Activated CD4-positive, alpha-beta T cell treated with anti-CD3 and anti-CD28 coated beads, Interleukin-2, amount 10 ng/mL, durations not matched to agents 24 days and 14 days (primary cell): ENCODE results near the gene RHOU. TPM values are rescaled to one million over a fixed set of nuclear protein-coding genes. Genes with fewer than 3 reads are reported as not detected.
"Not testable (repeated sequence)": the region's sequence is repeated elsewhere in the genome, so short reads cannot be mapped to it uniquely, and the experiment has no call there.

Experiments used
- DNase-seq: peaks from one replicate; pipeline ENCODE4 v3.0.0; 2022
- H3K27ac Mint-ChIP-seq: one replicate; pipeline ENCODE4 v1.8.0; 2022; ENCODE audit warnings: mild to moderate bottlenecking, mixed read lengths
- H3K27me3 Mint-ChIP-seq: one replicate; pipeline ENCODE4 v1.8.0; 2022; ENCODE audit warnings: mixed read lengths
- H3K36me3 Mint-ChIP-seq: one replicate; pipeline ENCODE4 v1.8.0; 2022; ENCODE audit warnings: low read depth, mild to moderate bottlenecking, mixed read lengths
- H3K4me1 Mint-ChIP-seq: one replicate; pipeline ENCODE4 v1.8.0; 2021; ENCODE audit warnings: mixed read lengths
- H3K4me3 Mint-ChIP-seq: one replicate; pipeline ENCODE4 v1.8.0; 2022; ENCODE audit warnings: mild to moderate bottlenecking, moderate library complexity, mixed read lengths
- H3K9me3 Mint-ChIP-seq: one replicate; pipeline ENCODE4 v1.8.0; 2021; ENCODE audit warnings: mixed read lengths
- intact Hi-C: fragments of 100-400 bp; cut with micrococcal nuclease; formaldehyde crosslinking; loops from one replicate; pipeline ENCODE4 v1.15.1; 2023
- total RNA-seq: library from RNA; stranded (reverse); gene quantifications from 2 replicates; pipeline ENCODE4 v1.2.3, GENCODE V29; 2022

RHOU gene
- total RNA-seq, 1 donor from 2014 or later = 0.51 TPM

DNA sequence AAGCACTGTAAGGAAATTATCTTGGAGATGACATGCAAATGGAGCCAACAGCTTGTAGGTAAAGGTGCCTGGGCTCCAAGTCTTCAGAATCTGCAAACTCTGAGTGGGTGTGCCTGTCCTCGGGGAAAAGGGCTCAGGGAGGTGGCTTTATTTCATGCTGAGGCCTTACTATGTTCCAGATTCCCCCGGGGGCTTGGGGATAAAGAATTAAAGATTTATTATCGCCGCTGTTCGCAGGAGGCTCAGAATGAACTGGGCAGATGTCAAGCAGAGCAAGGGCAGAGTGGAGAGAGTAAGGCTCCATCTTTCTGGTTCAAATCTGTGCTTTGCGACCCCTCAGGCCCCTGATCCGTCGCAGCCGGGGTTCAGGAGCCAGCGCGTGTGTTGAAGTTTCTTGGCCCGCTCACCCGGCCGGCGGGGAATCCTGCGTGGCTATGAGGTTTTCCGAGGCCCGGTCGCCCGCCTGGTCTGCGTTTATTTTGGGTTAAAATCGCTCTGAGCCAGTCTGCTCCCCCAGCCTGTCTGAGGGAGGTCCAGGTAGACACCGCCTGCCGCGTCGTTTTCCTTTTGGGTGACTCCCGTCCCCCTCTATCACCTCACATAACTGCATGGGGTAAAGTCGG lies 19.5 kb downstream of the RHOU start:
- Mint-ChIP-seq H3K36me3 (peaks cover 1% of the 10 kb centered on the region), H3K9me3 (peaks cover 13% of the 10 kb centered on the region), H3K27ac (no peak overlapping the region), H3K27me3 (peaks cover 62% of the 10 kb centered on the region), H3K4me1 (peaks cover 18% of the 10 kb centered on the region), H3K4me3 (no peak overlapping the region)
- DNase-seq = no peak
- intact Hi-C loops = no loop called here

DNA sequence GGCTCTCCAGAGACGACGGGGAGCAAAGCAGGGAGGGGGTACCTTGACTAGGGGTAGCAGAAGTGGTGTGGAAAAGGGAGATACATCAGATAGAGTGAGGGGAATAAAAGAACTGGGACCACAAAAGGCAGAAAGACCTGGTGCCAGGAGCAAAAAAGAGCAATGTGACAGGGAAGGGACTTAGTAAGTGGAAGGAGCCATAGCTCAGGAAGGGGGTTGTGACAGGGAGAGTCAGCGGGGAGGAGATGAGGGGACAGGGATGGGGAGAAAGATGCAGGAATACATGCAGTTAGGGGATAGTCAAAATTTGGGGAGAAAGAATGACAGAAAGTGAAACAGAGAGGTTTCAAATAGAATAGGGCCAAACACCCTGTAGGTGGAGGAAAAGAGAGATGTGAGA lies 20.5 kb downstream of the RHOU start:
- Mint-ChIP-seq H3K27me3 (peaks cover 60% of the 10 kb centered on the region), H3K9me3 (peaks cover 17% of the 10 kb centered on the region), H3K36me3 (peaks cover 1% of the 10 kb centered on the region), H3K4me3 (no peak overlapping the region), H3K27ac (no peak overlapping the region), H3K4me1 (peaks cover 18% of the 10 kb centered on the region)
- intact Hi-C loops = no loop called here
- DNase-seq = no peak

- intact Hi-C loops = no loop called here
- peaks cover 60% of the 10 kb centered on the region for H3K27me3 Mint-ChIP-seq
- no peak overlapping the region for H3K27ac Mint-ChIP-seq
- peaks cover 17% of the 10 kb centered on the region for H3K9me3 Mint-ChIP-seq
- peaks cover 18% of the 10 kb centered on the region for H3K4me1 Mint-ChIP-seq
- peaks cover 1% of the 10 kb centered on the region for H3K36me3 Mint-ChIP-seq
- no peak for DNase-seq
- no peak overlapping the region for H3K4me3 Mint-ChIP-seq
Measured at GRCh38 chr1:228756457-228756856, 21.2 kb downstream of the RHOU start.

DNA sequence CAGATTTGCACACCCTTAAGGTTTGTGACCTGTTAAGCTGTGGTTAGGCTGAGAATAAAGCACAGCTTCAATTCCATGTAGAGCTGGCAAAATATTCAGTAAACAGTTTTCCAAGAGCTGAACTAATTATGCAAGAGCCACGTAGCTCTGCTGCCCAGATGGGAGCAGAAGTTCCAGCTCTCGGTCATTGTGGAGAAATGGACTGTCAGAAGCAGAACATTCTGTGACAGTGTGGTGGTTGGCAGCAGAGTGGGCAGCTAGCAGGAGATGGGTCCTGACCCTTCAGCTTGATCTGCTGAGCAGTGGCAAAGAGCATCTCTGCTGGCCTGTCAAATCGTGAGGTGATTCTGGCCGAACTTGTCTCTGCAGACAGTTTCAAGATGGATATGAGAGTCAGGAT lies 23.2 kb downstream of the RHOU start:
- peaks cover 14% of the 10 kb centered on the region for H3K4me1 Mint-ChIP-seq

GRCh38 chr1:228760979-228761378 lies 25.7 kb downstream of the RHOU start:
- H3K27ac Mint-ChIP-seq = no peak overlapping the region
- intact Hi-C loops = no loop called here

More for the DNA sequence above, 23.2 kb downstream of the RHOU start:
- Mint-ChIP-seq H3K36me3 (peaks cover 1% of the 10 kb centered on the region), H3K4me3 (no peak overlapping the region), H3K27me3 (peaks cover 53% of the 10 kb centered on the region), H3K27ac (no peak overlapping the region), H3K9me3 (peaks cover 17% of the 10 kb centered on the region)
- DNase-seq = no peak
- intact Hi-C loops = no loop called here

DNA sequence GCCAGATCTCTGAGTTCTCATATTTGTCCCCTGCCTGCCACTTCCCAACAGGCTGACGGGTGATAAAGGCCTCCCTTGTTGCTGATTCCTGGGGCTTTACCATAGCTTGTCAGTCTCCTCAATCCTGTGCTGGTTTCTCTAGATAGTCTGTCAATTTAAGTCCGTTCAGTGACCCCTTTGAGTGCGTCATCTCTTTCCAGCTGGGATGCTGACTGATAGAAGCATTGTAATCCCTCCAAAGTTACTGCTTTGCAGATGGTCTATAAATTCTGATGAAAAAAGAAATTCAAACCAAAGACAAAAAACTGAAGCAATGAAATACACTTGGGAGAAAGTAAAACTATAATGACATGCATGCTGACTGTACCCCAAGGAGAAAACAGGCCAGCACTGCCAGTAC lies 28.3 kb downstream of the RHOU start:
- Mint-ChIP-seq H3K9me3 (peaks cover 4% of the 10 kb centered on the region), H3K36me3 (no peaks in the 10 kb centered on the region), H3K27me3 (peaks cover 38% of the 10 kb centered on the region), H3K27ac (no peak overlapping the region), H3K4me3 (no peak overlapping the region), H3K4me1 (peaks cover 20% of the 10 kb centered on the region)
- DNase-seq = no peak
- intact Hi-C loops = no loop called here

More at GRCh38 chr1:228760979-228761378, 25.7 kb downstream of the RHOU start:
- no peak for DNase-seq
- peaks cover 1% of the 10 kb centered on the region for H3K36me3 Mint-ChIP-seq
- peaks cover 17% of the 10 kb centered on the region for H3K9me3 Mint-ChIP-seq
- H3K27me3 Mint-ChIP-seq = peaks cover 40% of the 10 kb centered on the region
- H3K4me1 Mint-ChIP-seq = peaks cover 15% of the 10 kb centered on the region
- no peak overlapping the region for H3K4me3 Mint-ChIP-seq

DNA sequence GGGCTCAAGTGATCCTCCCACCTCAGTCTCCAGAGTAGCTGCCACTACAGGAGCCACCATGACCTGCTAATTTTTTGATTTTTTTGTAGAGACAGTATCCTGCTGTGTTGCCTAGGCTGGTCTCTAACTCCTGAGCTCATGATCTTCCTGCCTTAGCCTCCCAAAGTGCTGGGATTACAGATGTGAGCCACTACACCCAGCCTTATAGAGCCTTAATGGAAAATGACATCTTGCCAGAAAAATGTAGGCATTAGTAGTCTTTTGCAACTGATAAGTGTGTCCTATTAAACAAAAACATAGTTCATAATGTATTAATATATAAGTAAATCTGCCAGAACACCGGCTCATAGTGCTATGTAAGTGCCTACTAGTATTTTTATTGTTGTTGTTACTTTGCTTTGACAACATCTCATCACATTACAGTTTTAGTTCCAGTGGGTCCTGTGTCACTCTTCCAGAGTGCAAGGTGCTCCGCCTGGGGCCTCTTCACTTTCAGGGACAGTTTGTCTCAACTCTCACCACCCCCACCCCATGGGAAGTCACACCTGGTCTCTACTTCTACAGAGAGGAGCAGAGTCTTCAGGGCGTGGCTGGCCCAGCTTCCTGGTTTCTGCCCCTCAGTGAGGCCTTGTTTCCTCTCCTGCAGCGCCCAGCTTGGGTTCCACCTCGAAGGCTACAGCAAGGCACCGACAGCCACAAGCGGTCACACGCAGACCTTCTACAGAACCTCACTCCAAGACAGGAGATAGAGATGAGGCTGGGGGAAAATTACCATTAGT lies 30.1 kb downstream of the RHOU start:
- Mint-ChIP-seq H3K4me1 (peaks cover 19% of the 10 kb centered on the region), H3K4me3 (no peak overlapping the region), H3K9me3 (no peaks in the 10 kb centered on the region), H3K27ac (no peak overlapping the region), H3K36me3 (no peaks in the 10 kb centered on the region), H3K27me3 (peaks cover 34% of the 10 kb centered on the region)
- intact Hi-C loops = no loop called here
- DNase-seq = peak; percentile 68

GRCh38 chr1:228766788-228767187 lies 31.5 kb downstream of the RHOU start:
- Mint-ChIP-seq H3K27me3 (peaks cover 32% of the 10 kb centered on the region), H3K4me3 (no peak overlapping the region), H3K27ac (no peak overlapping the region), H3K9me3 (no peaks in the 10 kb centered on the region), H3K4me1 (peaks cover 19% of the 10 kb centered on the region), H3K36me3 (no peaks in the 10 kb centered on the region)
- intact Hi-C loops = no loop called here
- DNase-seq = no peak

GRCh38 chr1:228767636-228768354 lies 32.5 kb downstream of the RHOU start:
- no peak for DNase-seq
- H3K36me3 Mint-ChIP-seq = no peaks in the 10 kb centered on the region
- no peaks in the 10 kb centered on the region for H3K9me3 Mint-ChIP-seq
- H3K4me3 Mint-ChIP-seq = no peak overlapping the region
- peaks cover 27% of the 10 kb centered on the region for H3K27me3 Mint-ChIP-seq
- peaks cover 19% of the 10 kb centered on the region for H3K4me1 Mint-ChIP-seq
- intact Hi-C loops = no loop called here
- no peak overlapping the region for H3K27ac Mint-ChIP-seq

DNA sequence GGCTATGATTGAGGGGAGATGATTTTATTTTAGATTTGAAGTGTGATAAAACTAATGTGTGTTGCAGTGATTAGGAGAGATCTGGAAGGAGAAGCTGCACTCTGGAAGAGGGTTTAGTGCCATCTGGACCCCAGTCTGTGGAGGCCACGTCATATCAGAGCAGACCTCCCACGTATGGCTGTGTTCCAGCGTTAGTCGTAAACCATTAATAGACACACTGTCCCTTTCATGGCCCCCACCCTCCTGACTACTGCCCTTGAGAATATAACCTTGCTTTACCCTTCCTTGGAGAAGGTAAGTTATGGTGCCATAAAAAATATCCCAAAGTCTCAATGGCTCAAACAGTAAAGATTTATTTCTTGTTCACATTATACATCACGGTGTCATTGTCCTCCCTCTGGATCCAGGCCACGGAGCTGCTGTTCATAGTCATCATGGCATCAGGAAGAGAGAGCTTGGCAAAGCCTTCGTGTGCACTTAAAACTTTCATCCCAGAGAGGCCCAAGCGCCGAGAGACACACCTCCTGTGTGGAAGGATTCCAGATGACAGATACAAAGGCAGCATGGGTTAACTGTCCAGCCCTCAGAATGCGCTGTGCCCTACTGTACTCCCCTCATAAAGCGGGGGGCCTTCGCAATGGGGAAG lies 33.2 kb downstream of the RHOU start:
- Mint-ChIP-seq H3K27me3 (peaks cover 27% of the 10 kb centered on the region), H3K4me1 (peaks cover 19% of the 10 kb centered on the region), H3K36me3 (no peaks in the 10 kb centered on the region), H3K9me3 (no peaks in the 10 kb centered on the region), H3K27ac (no peak overlapping the region), H3K4me3 (no peak overlapping the region)
- DNase-seq = no peak
- intact Hi-C loops = no loop called here

- Mint-ChIP-seq H3K27ac (no peak overlapping the region), H3K27me3 (peaks cover 25% of the 10 kb centered on the region), H3K9me3 (no peaks in the 10 kb centered on the region), H3K4me3 (no peak overlapping the region), H3K36me3 (no peaks in the 10 kb centered on the region), H3K4me1 (peaks cover 11% of the 10 kb centered on the region)
- intact Hi-C loops = no loop called here
- no peak for DNase-seq
Measured at GRCh38 chr1:228770779-228771223, 35.5 kb downstream of the RHOU start.

- intact Hi-C loops = no loop called here
- Mint-ChIP-seq H3K4me1 (peaks cover 5% of the 10 kb centered on the region), H3K4me3 (no peak overlapping the region), H3K27ac (no peak overlapping the region), H3K36me3 (no peaks in the 10 kb centered on the region), H3K9me3 (no peaks in the 10 kb centered on the region), H3K27me3 (peaks cover 19% of the 10 kb centered on the region)
- no peak for DNase-seq
Measured at GRCh38 chr1:228772516-228773212, 37.4 kb downstream of the RHOU start.

DNA sequence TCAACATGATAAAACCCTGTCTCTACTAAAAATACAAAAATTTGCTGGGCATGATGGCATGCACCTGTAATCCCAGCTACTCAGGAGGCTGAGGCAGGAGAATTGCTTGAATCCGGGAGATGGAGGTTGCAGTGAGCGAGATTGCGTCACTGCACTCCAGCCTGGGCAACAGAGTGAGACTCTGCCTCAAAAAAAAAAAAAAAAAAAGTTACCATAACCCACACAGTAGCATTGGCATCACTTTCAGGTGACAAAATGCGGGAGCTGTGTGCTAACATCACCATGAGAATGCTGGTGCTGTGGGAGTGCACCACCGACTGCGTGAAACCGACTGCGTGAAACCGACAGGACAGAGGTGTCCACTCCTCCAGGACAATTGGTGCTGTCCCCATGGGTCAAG lies 40.7 kb downstream of the RHOU start:
- DNase-seq, H3K9me3 Mint-ChIP-seq, H3K4me3 Mint-ChIP-seq, H3K36me3 Mint-ChIP-seq, H3K4me1 Mint-ChIP-seq, intact Hi-C loops, H3K27ac Mint-ChIP-seq, H3K27me3 Mint-ChIP-seq: not testable (repeated sequence)
